GM12873 (cell line): ENCODE data around the gene UBE2E1.
A peak's percentile ranks its signal among the peaks of the same experiment; 100 is the strongest.

ENCODE experiments used
- CTCF ChIP-seq: IDR thresholded peaks from 2 replicates; pipeline ENCODE4 v1.5.1; 2012; ENCODE audit warnings: low read depth, mild to moderate bottlenecking, moderate library complexity, low read length, control low read depth; ENCODE audit not compliant: insufficient read depth; ENCODE audit errors: missing control alignments

The UBE2E1 gene

DNA sequence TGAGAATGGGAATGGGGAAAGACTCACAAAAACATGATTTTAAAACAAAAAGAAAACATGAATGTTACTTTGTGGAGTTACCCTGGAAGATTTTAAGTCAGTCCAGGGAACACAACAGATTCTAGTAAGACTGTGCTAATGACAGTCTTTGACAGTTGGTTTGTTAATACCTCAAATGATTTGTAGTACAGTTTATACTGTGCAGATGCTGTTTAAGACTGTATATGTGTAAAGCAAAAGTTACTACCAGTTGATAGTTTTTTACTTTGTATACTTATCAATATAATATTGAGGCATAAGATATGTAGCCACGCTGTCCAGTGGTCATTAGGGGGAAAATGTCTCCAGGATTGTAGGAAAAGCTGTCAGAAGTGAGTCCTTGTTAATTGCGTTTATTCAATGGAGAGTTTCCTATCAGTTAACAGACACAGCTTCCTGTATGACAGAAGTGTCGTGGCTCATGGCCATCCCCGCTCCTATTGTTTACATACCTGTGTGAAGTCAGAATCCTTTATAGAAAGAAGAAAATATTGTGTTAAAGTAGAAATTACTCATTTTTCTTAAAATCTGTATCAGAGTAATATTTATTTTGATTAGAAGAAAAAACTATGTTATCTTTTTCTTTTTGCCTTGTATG is 75.1 kb downstream of the UBE2E1 start:
- TF ChIP-seq CTCF: no peak

DNA sequence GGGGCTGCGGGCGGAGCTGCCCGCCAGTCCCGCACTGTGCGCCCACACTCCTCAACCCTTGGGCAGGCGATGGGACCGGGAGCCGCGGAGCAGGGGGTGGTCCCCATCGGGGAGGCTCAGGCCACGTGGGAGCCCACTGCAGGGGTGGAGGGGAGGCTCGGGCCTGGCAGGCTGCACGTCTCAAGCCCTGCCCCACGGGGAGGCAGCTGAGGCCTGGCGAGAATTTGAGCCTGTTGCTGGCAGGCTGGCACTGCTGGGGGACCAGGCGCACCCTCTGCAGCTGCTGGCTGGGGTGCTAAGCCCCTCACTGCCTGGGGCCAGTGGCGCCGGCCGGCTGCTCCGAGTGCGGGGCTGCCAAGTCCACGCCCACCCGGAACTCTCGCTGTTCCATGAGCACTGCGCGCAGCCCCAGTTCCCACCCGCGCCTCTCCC is 76.7 kb downstream of the UBE2E1 start:
- TF ChIP-seq CTCF: no peak

- no peak for TF ChIP-seq CTCF
Observed at GRCh38 chr3:23884481-23884880, 78.7 kb downstream of the UBE2E1 start.

DNA sequence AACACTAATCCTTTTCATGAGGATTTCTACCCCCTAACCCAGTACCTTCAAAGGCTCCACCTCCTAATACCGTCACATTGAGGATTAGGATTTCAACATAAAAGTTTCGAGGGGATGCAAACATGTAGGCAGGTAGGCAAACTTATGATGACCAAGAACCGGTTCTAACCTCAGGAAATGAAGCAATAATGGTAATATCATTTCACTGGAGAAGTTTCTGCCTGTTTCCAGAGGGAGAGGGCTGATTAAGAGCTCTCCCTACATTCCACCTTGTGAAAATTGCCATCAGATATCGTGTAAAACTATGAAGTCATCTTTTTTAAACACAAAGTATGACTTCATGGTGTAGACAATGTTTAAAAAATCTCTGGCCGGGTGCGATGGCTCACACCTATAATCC is 79.5 kb downstream of the UBE2E1 start:
- no peak for TF ChIP-seq CTCF

GRCh38 chr3:23886311-23886710 is 80.6 kb downstream of the UBE2E1 start:
- TF ChIP-seq CTCF: no peak

DNA sequence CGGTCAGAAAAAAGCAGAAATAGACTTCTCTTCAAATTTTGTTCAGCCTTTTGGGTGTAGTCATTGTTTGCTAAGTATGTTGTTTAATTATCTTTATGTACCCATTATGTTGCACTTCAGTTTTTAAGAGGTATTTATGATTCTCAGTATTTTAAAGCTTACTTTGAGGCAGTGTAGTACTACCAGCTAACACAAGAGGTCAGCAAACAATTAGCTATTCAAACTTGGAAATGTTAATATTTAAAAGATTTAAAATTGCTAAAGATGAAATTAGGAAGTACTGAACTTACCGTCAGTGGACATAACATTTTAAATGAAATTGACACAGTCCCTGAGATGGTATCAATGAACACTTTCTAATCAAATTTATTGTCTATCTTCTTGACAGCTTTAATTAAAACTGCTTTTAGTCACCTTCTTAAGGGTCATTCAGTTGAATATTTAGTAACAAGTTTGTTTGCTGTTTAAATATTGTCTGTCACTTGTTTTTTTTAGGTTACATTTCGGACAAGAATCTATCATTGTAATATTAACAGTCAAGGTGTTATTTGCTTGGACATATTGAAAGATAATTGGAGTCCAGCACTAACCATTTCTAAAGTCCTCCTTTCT is 83.0 kb downstream of the UBE2E1 start:
- TF ChIP-seq CTCF: peak; percentile 61

DNA sequence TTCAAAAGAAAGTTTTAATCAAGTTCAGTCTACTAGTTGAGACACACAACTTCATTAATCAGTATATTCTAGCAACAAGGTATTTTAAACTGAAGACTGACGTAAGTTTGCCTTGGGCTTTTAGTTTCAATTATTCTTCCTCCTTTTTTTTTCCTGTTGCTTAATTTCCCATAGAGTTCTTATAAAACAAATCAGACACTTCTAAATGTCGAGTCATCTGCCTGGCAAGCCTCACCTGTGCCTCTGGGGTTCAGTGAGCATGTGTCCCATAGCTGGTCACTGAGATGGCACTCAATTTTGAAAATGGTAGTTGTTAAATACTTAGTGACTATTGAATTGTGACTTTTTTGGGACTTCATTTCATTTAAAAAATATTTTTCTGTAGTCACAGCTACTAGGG is 83.6 kb downstream of the UBE2E1 start:
- no peak for TF ChIP-seq CTCF
